RWPE2 (cell line): Measurements from ENCODE around the gene TLK2.

Experiments
- ATAC-seq: fragments of 200-7000 bp; cut with Tn5 transposase; 3 replicates; pipeline ENCODE4 v1.9.1; 2021; ENCODE audit warnings: low read depth
- DNase-seq: peaks from one replicate; pipeline ENCODE4 v3.0.0-alpha.2; 2020; ENCODE audit warnings: low spot score
- H3K27ac ChIP-seq: fragments of 450-650 bp; 2 replicates; pipeline ENCODE4 v1.5.1; 2017; ENCODE audit warnings: mild to moderate bottlenecking; ENCODE audit not compliant: poor library complexity, severe bottlenecking
- H3K27me3 ChIP-seq: fragments of 250-450 bp; sonication (Bioruptor Pico); 2 replicates; pipeline ENCODE4 v1.5.1; 2021; ENCODE audit warnings: mild to moderate bottlenecking, moderate library complexity; ENCODE audit not compliant: insufficient read depth, poor library complexity, severe bottlenecking
- H3K36me3 ChIP-seq: fragments of 250-450 bp; sonication (Bioruptor Pico); 2 replicates; pipeline ENCODE4 v1.5.1; 2020; ENCODE audit warnings: low read depth, mild to moderate bottlenecking, moderate library complexity
- H3K4me1 ChIP-seq: fragments of 250-450 bp; sonication (Bioruptor Pico); 2 replicates; pipeline ENCODE4 v1.5.1; 2021; ENCODE audit warnings: mild to moderate bottlenecking, moderate library complexity; ENCODE audit not compliant: insufficient read depth, poor library complexity, severe bottlenecking
- H3K4me3 ChIP-seq: fragments of 250-450 bp; sonication (Bioruptor Pico); 2 replicates; pipeline ENCODE4 v1.5.1; 2021; ENCODE audit warnings: mild to moderate bottlenecking, moderate library complexity; ENCODE audit not compliant: severe bottlenecking
- H3K9me3 ChIP-seq: fragments of 250-450 bp; sonication (Bioruptor Pico); 2 replicates; pipeline ENCODE4 v1.5.1; 2021; ENCODE audit warnings: mild to moderate bottlenecking, moderate library complexity; ENCODE audit not compliant: severe bottlenecking
- CTCF ChIP-seq: fragments of 450-650 bp; IDR thresholded peaks from one replicate; pipeline ENCODE4 v1.5.1; 2017; ENCODE audit warnings: mild to moderate bottlenecking, moderate library complexity; ENCODE audit not compliant: poor library complexity, severe bottlenecking

TLK2 gene

GRCh38 chr17:62630365-62631085 lies 151.9 kb downstream of the TLK2 start:
- no peak for DNase-seq
- no peak for TF ChIP-seq CTCF
- no peak for ATAC-seq
- Histone ChIP-seq H3K27me3 (no peaks in the 10 kb centered on the region), H3K27ac (no peak overlapping the region), H3K9me3 (no peaks in the 10 kb centered on the region), H3K36me3 (no peaks in the 10 kb centered on the region), H3K4me3 (no peak overlapping the region), H3K4me1 (no peaks in the 10 kb centered on the region)

- Histone ChIP-seq H3K36me3 (no peaks in the 10 kb centered on the region), H3K27me3 (no peaks in the 10 kb centered on the region), H3K9me3 (no peaks in the 10 kb centered on the region), H3K27ac (no peak overlapping the region), H3K4me3 (no peak overlapping the region), H3K4me1 (no peaks in the 10 kb centered on the region)
- no peak for TF ChIP-seq CTCF
- no peak for DNase-seq
- no peak for ATAC-seq
Measured at GRCh38 chr17:62631086-62631935, 152.7 kb downstream of the TLK2 start.

GRCh38 chr17:62631936-62632924 lies 153.6 kb downstream of the TLK2 start:
- no peak for TF ChIP-seq CTCF
- ATAC-seq = no peak
- Histone ChIP-seq H3K27me3 (no peaks in the 10 kb centered on the region), H3K9me3 (no peaks in the 10 kb centered on the region), H3K27ac (no peak overlapping the region), H3K4me1 (no peaks in the 10 kb centered on the region), H3K36me3 (no peaks in the 10 kb centered on the region), H3K4me3 (no peak overlapping the region)
- no peak for DNase-seq

GRCh38 chr17:62637809-62638208 lies 159.2 kb downstream of the TLK2 start:
- Histone ChIP-seq H3K36me3 (peaks cover 3% of the 10 kb centered on the region; the same call in 1 of the 2 replicates), H3K27ac (no peak overlapping the region), H3K4me1 (no peaks in the 10 kb centered on the region), H3K27me3 (no peaks in the 10 kb centered on the region), H3K9me3 (no peaks in the 10 kb centered on the region), H3K4me3 (no peak overlapping the region)
- TF ChIP-seq CTCF = no peak
- ATAC-seq (no peak), DNase-seq (no peak)
